NCI-H128 (cell line): ENCODE measurements around the gene FBN2.
"Not testable (repeated sequence)": the region's sequence is repeated elsewhere in the genome, so short reads cannot be mapped to it uniquely, and the experiment has no call there.

Source experiments
- DNase-seq: peaks from one replicate; lab custom pipeline; 2025; ENCODE audit not compliant: unreplicated experiment; lab: John Stamatoyannopoulos, UW

Gene FBN2

GRCh38 chr5:128480158-128480557, 57.9 kb downstream of the FBN2 start:
- no peak for DNase-seq

GRCh38 chr5:128478386-128479368, 59.4 kb downstream of the FBN2 start:
- no peak for DNase-seq

GRCh38 chr5:128477944-128478343, 60.1 kb downstream of the FBN2 start:
- DNase-seq = no peak

- DNase-seq = no peak
Observed at GRCh38 chr5:128475693-128476092, 62.4 kb downstream of the FBN2 start.

GRCh38 chr5:128472919-128473318, 65.1 kb downstream of the FBN2 start:
- DNase-seq = no peak

- DNase-seq = no peak
Observed at GRCh38 chr5:128472036-128472435, 66.0 kb downstream of the FBN2 start.

- no peak for DNase-seq
Observed at GRCh38 chr5:128470663-128471062, 67.4 kb downstream of the FBN2 start.

- DNase-seq = no peak
Observed at GRCh38 chr5:128469912-128470311, 68.1 kb downstream of the FBN2 start.

GRCh38 chr5:128466980-128467379, 71.1 kb downstream of the FBN2 start:
- DNase-seq = no peak

- DNase-seq = no peak
Observed at GRCh38 chr5:128466554-128466953, 71.5 kb downstream of the FBN2 start.

GRCh38 chr5:128464596-128464995, 73.4 kb downstream of the FBN2 start:
- DNase-seq = no peak

GRCh38 chr5:128462330-128462729, 75.7 kb downstream of the FBN2 start:
- no peak for DNase-seq

- not testable (repeated sequence) for DNase-seq
Observed at GRCh38 chr5:128457147-128457915, 80.7 kb downstream of the FBN2 start.

GRCh38 chr5:128455841-128456361, 82.1 kb downstream of the FBN2 start:
- no peak for DNase-seq

GRCh38 chr5:128453121-128453520, 84.9 kb downstream of the FBN2 start:
- no peak for DNase-seq

GRCh38 chr5:128447224-128447623, 90.8 kb downstream of the FBN2 start:
- DNase-seq = not testable (repeated sequence)

- no peak for DNase-seq
Observed at GRCh38 chr5:128441941-128442350, 96.1 kb downstream of the FBN2 start.

- no peak for DNase-seq
Observed at GRCh38 chr5:128441165-128441564, 96.9 kb downstream of the FBN2 start.

- no peak for DNase-seq
Observed at GRCh38 chr5:128436749-128437188, 101.3 kb downstream of the FBN2 start.

- DNase-seq = no peak
Observed at GRCh38 chr5:128435861-128436260, 102.2 kb downstream of the FBN2 start.

GRCh38 chr5:128434993-128435392, 103.1 kb downstream of the FBN2 start:
- DNase-seq = no peak
